Erythroblast (primary cell): Measurements from ENCODE around the gene PTPN13.

Source experiments
- GATA1 ChIP-seq: IDR thresholded peaks from 2 replicates; pipeline ENCODE4 v1.6.1; 2011; ENCODE audit warnings: low read depth, mild to moderate bottlenecking, control low read depth, low read length, moderate library complexity
- POLR2A ChIP-seq: IDR thresholded peaks from 2 replicates; pipeline ENCODE4 v1.6.1; 2011; ENCODE audit warnings: mild to moderate bottlenecking, low read length

DNA sequence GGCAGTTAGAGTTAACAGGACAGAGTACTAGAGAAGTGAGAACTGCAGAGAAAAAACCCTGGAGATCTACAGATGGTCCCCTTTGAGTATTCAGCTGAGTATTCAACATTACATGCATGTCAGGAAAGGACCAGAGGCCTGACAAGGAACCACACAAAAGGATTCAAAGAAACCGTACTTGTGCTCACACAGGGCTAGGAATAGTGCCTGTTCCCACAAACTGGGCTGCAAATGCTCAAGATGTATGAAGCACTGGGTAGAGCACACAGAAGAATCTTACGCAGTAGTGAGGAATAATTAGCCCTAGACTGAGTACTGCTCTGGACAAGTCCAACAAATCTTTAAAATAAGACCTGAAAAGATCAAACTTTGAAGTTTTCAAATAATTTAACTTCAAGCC lies 17.6 kb downstream of the PTPN13 start:
- TF ChIP-seq POLR2A (no peak), GATA1 (no peak)
